ENCODE results near the gene USP48. TPM values are rescaled to one million over a fixed set of nuclear protein-coding genes. Genes with fewer than 3 reads are reported as not detected.

Gene USP48
- total and polyA plus RNA-seq, 2 of the 4 experiments (the other 2 are of a cell fraction): 24.7 to 25.0 TPM

- Histone ChIP-seq H4K5ac (ENCODE audit: low read depth, low read length) (no peak overlapping the region), H3K4ac (ENCODE audit: low read depth, low read length) (no peak overlapping the region), H2AFZ (replicated peaks; ENCODE audit: low read length, poor library complexity) (no peak overlapping the region), H2BK5ac (ENCODE audit: low read depth, low read length, poor library complexity, severe bottlenecking) (no peak overlapping the region), H2BK20ac (ENCODE audit: low read depth, low read length) (no peak overlapping the region), H2BK120ac (ENCODE audit: low read depth, low read length) (no peak overlapping the region), H4K91ac (ENCODE audit: insufficient read depth, low read depth, low read length) (no peak overlapping the region), H3K9ac (ENCODE audit: low read depth, low read length) (no peak overlapping the region), H4K20me1 (ENCODE audit: insufficient read depth, low read length) (0 out of 2 replicates have a peak, but pooled peaks cover 1% of the 10 kb centered on the region), H3K18ac (ENCODE audit: low read depth, low read length) (no peak overlapping the region), H3K4me3 (ENCODE audit: insufficient read depth, low read depth, low read length) (no peak overlapping the region), H3K4me2 (ENCODE audit: low read depth, low read length) (no peak overlapping the region), H3K27me3 (ENCODE audit: control insufficient read depth, insufficient read depth, low read length) (no peaks in the 10 kb centered on the region), H3K9me3 (ENCODE audit: control insufficient read depth, insufficient read depth, low read length) (no peaks in the 10 kb centered on the region), H2AK5ac (ENCODE audit: low read depth, low read length) (no peak overlapping the region), H3K23ac (ENCODE audit: low read depth, low read length) (no peak overlapping the region), H3K14ac (replicated peaks; ENCODE audit: low read depth, low read length) (no peak overlapping the region), H4K8ac (ENCODE audit: low read depth in 2 of 2, low read length in 2 of 2) (no peak overlapping the region), H3K56ac (ENCODE audit: extremely low read depth, insufficient read depth, low read length) (no peak overlapping the region), H3K79me1 (ENCODE audit: low read depth in 1 of 2, low read length in 2 of 2) (no peaks in the 10 kb centered on the region), H3K9me1 (ENCODE audit: insufficient read depth, low read length) (peaks cover 5% of the 10 kb centered on the region), H3K4me1 (ENCODE audit: control insufficient read depth, insufficient read depth, low read length) (no peaks in the 10 kb centered on the region), H2BK15ac (ENCODE audit: low read depth, low read length) (no peak overlapping the region), H3K27ac (ENCODE audit: insufficient read depth, low read length) (no peak overlapping the region), H3K36me3 (ENCODE audit: control insufficient read depth, insufficient read depth, low read length) (peaks cover 43% of the 10 kb centered on the region), H2AK9ac (replicated peaks; ENCODE audit: low read depth, low read length, poor library complexity) (no peak overlapping the region)
- ChIA-PET POLR2A (ENCODE audit: unreplicated experiment) (interaction anchor here (0.6 kb wide), 1 partner anchor 53 kb away, joined by 7 read pairs; no protein-coding TSS in a partner anchor), CTCF (no interaction called here)
- intact Hi-C loops (cut with micrococcal nuclease) (no loop called here), dilution Hi-C loops (cut with HindIII; ENCODE audit: low sequenced_read_pairs, unreplicated experiment) (no loop called here), in situ Hi-C loops (cut with MboI; ENCODE audit: low sequenced_read_pairs) (no loop called here)
- no TSS peak for BruUV-seq (replicated peaks)
- ATAC-seq (ENCODE audit: low read depth) (no peak), DNase-seq (no peak)
- WGBS, 2 experiments (ENCODE audit: extremely low coverage in 2 of 2, insufficient read length in 1 of 2): no CpG with 5 or more reads among the region's 9 CpGs
- TF ChIP-seq ELK1 (IDR thresholded peaks at IDR 0.05; ENCODE audit: borderline replicate concordance, low read depth, low read length) (no peak), FOS (IDR thresholded peaks at IDR 0.05; ENCODE audit: low read depth, low read length) (no peak), MAFK (IDR thresholded peaks at IDR 0.05; ENCODE audit: low read depth, low read length) (no peak), USF2 (IDR thresholded peaks at IDR 0.05; ENCODE audit: low read depth, low read length) (no peak), CTCF (conservative IDR thresholded peaks at IDR 0.05; ENCODE audit: low read depth, low read length) (no peak), RAD21 (IDR thresholded peaks at IDR 0.05; ENCODE audit: low read length) (no peak), CEBPB (IDR thresholded peaks at IDR 0.05; ENCODE audit: low read depth, low read length) (no peak), POLR2A (IDR thresholded peaks at IDR 0.05; ENCODE audit: low read depth, low read length) (no peak), MAZ (IDR thresholded peaks at IDR 0.05; ENCODE audit: borderline replicate concordance, low read depth, low read length) (no peak), SMC3 (IDR thresholded peaks at IDR 0.05; ENCODE audit: low read depth, low read length) (no peak)
These were observed 39.4 kb upstream of the USP48 start for GRCh38 chr1:21822349-21822748.

All from IMR-90 (cell line).